IMR-90 (cell line): ENCODE results near the gene SRGAP3. TPM values are rescaled to one million over a fixed set of nuclear protein-coding genes. Genes with fewer than 3 reads are reported as not detected.

ENCODE experiments used
- ATAC-seq: fragments of 200-7000 bp; cut with Tn5 transposase; 2 replicates; pipeline ENCODE4 v1.9.1; 2020; ENCODE audit warnings: low read depth, mild to moderate bottlenecking, moderate library complexity
- BruUV-seq: library from RNA; stranded (reverse); fragments of 400-500 nt; replicated peaks from 2 replicates; lab custom pipeline; 2021; lab: Mats Ljungman, UMichigan
- CTCF ChIA-PET: fragments of 300-600 bp; formaldehyde crosslinking; extraction: SDS; loops from one replicate; lab custom pipeline; 2021; ENCODE audit warnings: antibody characterized with exemption; lab: Yijun Ruan, JAX
- POLR2A ChIA-PET: fragments of 300-600 bp; sonication (Branson Sonifier 250); formaldehyde crosslinking; loops from one replicate; lab custom pipeline; 2022; ENCODE audit warnings: antibody characterized with exemption; ENCODE audit not compliant: unreplicated experiment; lab: Charles Lee
- DNase-seq: peaks from one replicate; pipeline ENCODE4 v3.0.0; 2013
- H2AFZ ChIP-seq: replicated peaks from 2 replicates; pipeline ENCODE3; 2013; ENCODE audit warnings: low read length, mild to moderate bottlenecking; ENCODE audit not compliant: poor library complexity
- H2AK5ac ChIP-seq: 2 replicates; pipeline ENCODE4 v1.6.1; 2013; ENCODE audit warnings: low read depth, low read length, inconsistent platforms
- H2AK9ac ChIP-seq: replicated peaks from 2 replicates; pipeline ENCODE3; 2013; ENCODE audit warnings: mild to moderate bottlenecking, low read depth, low read length, moderate library complexity; ENCODE audit not compliant: poor library complexity
- H2BK120ac ChIP-seq: 2 replicates; pipeline ENCODE4 v1.6.1; 2013; ENCODE audit warnings: low read depth, low read length, inconsistent platforms
- H2BK15ac ChIP-seq: 3 replicates; pipeline ENCODE4 v1.6.1; 2013; ENCODE audit warnings: low read depth, low read length, inconsistent platforms
- H2BK20ac ChIP-seq: 2 replicates; pipeline ENCODE4 v1.6.1; 2013; ENCODE audit warnings: low read depth, mild to moderate bottlenecking, inconsistent platforms, low read length, moderate library complexity
- H2BK5ac ChIP-seq: 2 replicates; pipeline ENCODE4 v1.6.1; 2013; ENCODE audit warnings: mild to moderate bottlenecking, low read depth, low read length, inconsistent platforms; ENCODE audit not compliant: poor library complexity, severe bottlenecking
- H3K14ac ChIP-seq: replicated peaks from 2 replicates; pipeline ENCODE4 v1.6.1; 2013; ENCODE audit warnings: low read depth, low read length, inconsistent platforms
- H3K18ac ChIP-seq: 2 replicates; pipeline ENCODE4 v1.6.1; 2013; ENCODE audit warnings: low read depth, low read length, control low read depth
- H3K23ac ChIP-seq: 2 replicates; pipeline ENCODE4 v1.6.1; 2013; ENCODE audit warnings: low read depth, low read length, inconsistent platforms
- H3K27ac ChIP-seq: 2 replicates; pipeline ENCODE4 v1.5.1; 2013; ENCODE audit warnings: mild to moderate bottlenecking, control low read depth, low read length; ENCODE audit not compliant: insufficient read depth
- H3K27me3 ChIP-seq: 2 replicates; pipeline ENCODE4 v1.6.1; 2013; ENCODE audit warnings: low read length; ENCODE audit not compliant: control insufficient read depth, insufficient read depth
- H3K36me3 ChIP-seq: 2 replicates; pipeline ENCODE4 v1.6.1; 2013; ENCODE audit warnings: low read length, mixed read lengths; ENCODE audit not compliant: control insufficient read depth, insufficient read depth
- H3K4ac ChIP-seq: 2 replicates; pipeline ENCODE4 v1.6.1; 2013; ENCODE audit warnings: low read depth, low read length, inconsistent platforms
- H3K4me1 ChIP-seq: 2 replicates; pipeline ENCODE4 v1.6.1; 2013; ENCODE audit warnings: low read length, mixed read lengths; ENCODE audit not compliant: control insufficient read depth, insufficient read depth
- H3K4me2 ChIP-seq: 2 replicates; pipeline ENCODE4 v1.6.1; 2013; ENCODE audit warnings: low read depth, mild to moderate bottlenecking, control low read depth, low read length, moderate library complexity
- H3K4me3 ChIP-seq: 2 replicates; pipeline ENCODE4 v1.5.1; 2013; ENCODE audit warnings: low read depth, mild to moderate bottlenecking, control low read depth, low read length, moderate library complexity; ENCODE audit not compliant: insufficient read depth
- H3K56ac ChIP-seq: 2 replicates; pipeline ENCODE4 v1.6.1; 2013; ENCODE audit warnings: low read length, inconsistent platforms; ENCODE audit not compliant: insufficient read depth; ENCODE audit errors: extremely low read depth
- H3K79me1 ChIP-seq, 2 experiments: 2 replicates each; pipeline ENCODE4 v1.6.1; 2013; ENCODE audit warnings: low read length in 2 of 2, inconsistent platforms in 1 of 2, low read depth in 1 of 2
- H3K9ac ChIP-seq: 2 replicates; pipeline ENCODE4 v1.6.1; 2013; ENCODE audit warnings: low read depth, low read length, control low read depth
- H3K9me1 ChIP-seq: 2 replicates; pipeline ENCODE4 v1.6.1; 2013; ENCODE audit warnings: low read length, inconsistent platforms; ENCODE audit not compliant: insufficient read depth
- H3K9me3 ChIP-seq: 2 replicates; pipeline ENCODE4 v1.6.1; 2013; ENCODE audit warnings: low read length; ENCODE audit not compliant: control insufficient read depth, insufficient read depth
- H4K20me1 ChIP-seq: 2 replicates; pipeline ENCODE4 v1.6.1; 2013; ENCODE audit warnings: low read length, inconsistent platforms; ENCODE audit not compliant: insufficient read depth
- H4K5ac ChIP-seq: 2 replicates; pipeline ENCODE4 v1.6.1; 2013; ENCODE audit warnings: mild to moderate bottlenecking, low read depth, low read length, control low read depth
- H4K8ac ChIP-seq, 2 experiments: 2 replicates each; pipeline ENCODE4 v1.6.1; 2013; ENCODE audit warnings: low read depth in 2 of 2, low read length in 2 of 2, control low read depth in 1 of 2, inconsistent platforms in 1 of 2
- H4K91ac ChIP-seq: 2 replicates; pipeline ENCODE4 v1.6.1; 2013; ENCODE audit warnings: low read depth, low read length, inconsistent platforms; ENCODE audit not compliant: insufficient read depth
- CHD1 ChIP-seq: IDR thresholded peaks from 2 replicates; pipeline ENCODE4 v1.6.1; 2012; ENCODE audit warnings: low read depth, low read length, improper control_type of control experiment
- MAFK ChIP-seq: IDR thresholded peaks from 2 replicates; pipeline ENCODE4 v1.6.1; 2012; ENCODE audit warnings: low read depth, low read length, improper control_type of control experiment
- RCOR1 ChIP-seq: IDR thresholded peaks from 2 replicates; pipeline ENCODE4 v1.6.1; 2012; ENCODE audit warnings: mild to moderate bottlenecking, low read length, improper control_type of control experiment; ENCODE audit not compliant: insufficient replicate concordance
- WGBS, 2 experiments: methylation state at CpG; one replicate each; pipeline versions ENCODE4 v1.1.5 to v1.1.7; 2013; ENCODE audit warnings: missing lambda C conversion rate in 2 of 2; ENCODE audit not compliant: insufficient read length in 1 of 2; ENCODE audit errors: extremely low coverage in 2 of 2; 5-methylcytosine and 5-hydroxymethylcytosine counted together
- dilution Hi-C: fragments of 300-500 bp; cut with HindIII; formaldehyde crosslinking; loops from one replicate; pipeline ENCODE4 v1.14.3; 2018; ENCODE audit warnings: low sequenced_read_pairs; ENCODE audit not compliant: unreplicated experiment
- in situ Hi-C: fragments of 300-500 bp; cut with MboI; formaldehyde crosslinking; loops from 3 replicates; pipeline ENCODE4 v1.14.3; 2019; ENCODE audit warnings: low sequenced_read_pairs, inconsistent platforms, mixed read lengths
- intact Hi-C: fragments of 100-400 bp; cut with micrococcal nuclease; formaldehyde crosslinking; loops from 2 replicates; pipeline ENCODE4 v1.10.0; 2022
- polyA plus RNA-seq, 3 experiments: library from polyadenylated mRNA; depleted of rRNA; stranded (reverse); fragments of >200 nt; gene quantifications; 2 replicates each; pipeline ENCODE4 v1.2.3, GENCODE V29; 2012; ENCODE audit warnings: low replicate concordance in 1 of 3
- total RNA-seq: library from RNA; depleted of rRNA; stranded (reverse); fragments of >200 nt; gene quantifications from 2 replicates; pipeline ENCODE4 v1.2.3, GENCODE V29; 2012

The SRGAP3 gene
- total and polyA plus RNA-seq, 2 of the 4 experiments (the other 2 are of a cell fraction), result 0.68 to 1.4 TPM

- Histone ChIP-seq H2BK15ac (no peak overlapping the region), H3K9ac (no peak overlapping the region), H3K27ac (no peak overlapping the region), H4K20me1 (no peaks in the 10 kb centered on the region), H3K18ac (no peak overlapping the region), H3K56ac (no peak overlapping the region), H3K14ac (no peak overlapping the region), H3K4me3 (no peak overlapping the region), H2AFZ (no peak overlapping the region), H2AK9ac (no peak overlapping the region), H4K8ac (no peak overlapping the region), H4K5ac (no peak overlapping the region), H2AK5ac (no peak overlapping the region), H2BK120ac (no peak overlapping the region), H3K4ac (no peak overlapping the region), H3K9me1 (no peaks in the 10 kb centered on the region), H3K79me1 (no peaks in the 10 kb centered on the region), H2BK5ac (no peak overlapping the region), H3K4me2 (no peak overlapping the region), H4K91ac (no peak overlapping the region), H3K4me1 (no peaks in the 10 kb centered on the region), H3K36me3 (no peaks in the 10 kb centered on the region), H3K9me3 (no peaks in the 10 kb centered on the region), H3K23ac (no peak overlapping the region), H3K27me3 (peaks cover 7% of the 10 kb centered on the region), H2BK20ac (no peak overlapping the region)
- peak; percentile 71 for ATAC-seq
- intact Hi-C loops, result no loop called here
- 71% methylated on average over 7 of the region's 36 CpGs; no CpG with 5 or more reads in 1 of the 2 experiments for WGBS, 2 experiments
- TF ChIP-seq RCOR1, result no peak
- no peak for TF ChIP-seq CHD1
- TF ChIP-seq MAFK, result peak; percentile 68
- POLR2A ChIA-PET, result no interaction called here
- in situ Hi-C loops, result no loop called here
- CTCF ChIA-PET, result no interaction called here
- BruUV-seq, result no TSS peak
- dilution Hi-C loops, result no loop called here
- DNase-seq, result peak; percentile 85
Measured at GRCh38 chr3:8990266-8991215, 258.9 kb downstream of the SRGAP3 start.
